ENCODE results near the gene ZCCHC14. TPM values are rescaled to one million over a fixed set of nuclear protein-coding genes. Genes with fewer than 3 reads are reported as not detected.
A peak's percentile ranks its signal among the peaks of the same experiment; 100 is the strongest.

Gene ZCCHC14
- total RNA-seq, 2 experiments from 2014 or later = 0.63 to 1.5 TPM

- H3K27ac Mint-ChIP-seq = no peak overlapping the region
- no peak for ATAC-seq
- DNase-seq = no peak
- no peaks in the 10 kb centered on the region for H3K4me1 Mint-ChIP-seq
- peaks cover 17% of the 10 kb centered on the region for H3K27me3 Mint-ChIP-seq
- H3K36me3 Mint-ChIP-seq = no peaks in the 10 kb centered on the region
- H3K9me3 Mint-ChIP-seq (ENCODE audit: low read depth) = no peaks in the 10 kb centered on the region
- no peak overlapping the region for H3K4me3 Mint-ChIP-seq
- CTCF ChIA-PET = no interaction called here
Observed at GRCh38 chr16:87443016-87443415, 49.8 kb downstream of the ZCCHC14 start.

DNA sequence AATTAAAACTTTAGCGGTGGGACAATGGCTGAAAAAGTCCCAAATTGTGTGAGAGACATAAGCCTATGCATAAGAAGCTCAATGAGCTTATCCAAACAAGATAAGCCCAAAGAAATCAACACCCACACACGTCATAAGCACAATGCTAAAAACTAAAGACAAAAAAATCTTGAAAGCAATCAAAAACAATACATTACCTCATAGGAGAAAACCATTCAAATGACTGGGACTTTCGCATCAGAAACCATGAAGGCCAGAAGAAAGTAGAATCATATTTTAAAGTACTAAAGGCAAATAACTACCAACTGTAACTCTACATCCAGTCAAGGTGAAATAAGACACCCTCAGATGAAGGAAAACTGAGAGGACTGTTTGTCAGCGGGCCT lies 50.2 kb downstream of the ZCCHC14 start:
- Mint-ChIP-seq H3K36me3 (no peaks in the 10 kb centered on the region), H3K4me1 (no peaks in the 10 kb centered on the region), H3K9me3 (ENCODE audit: low read depth) (no peaks in the 10 kb centered on the region), H3K4me3 (no peak overlapping the region), H3K27ac (no peak overlapping the region), H3K27me3 (peaks cover 21% of the 10 kb centered on the region)
- no peak for DNase-seq
- CTCF ChIA-PET = no interaction called here
- ATAC-seq = no peak

DNA sequence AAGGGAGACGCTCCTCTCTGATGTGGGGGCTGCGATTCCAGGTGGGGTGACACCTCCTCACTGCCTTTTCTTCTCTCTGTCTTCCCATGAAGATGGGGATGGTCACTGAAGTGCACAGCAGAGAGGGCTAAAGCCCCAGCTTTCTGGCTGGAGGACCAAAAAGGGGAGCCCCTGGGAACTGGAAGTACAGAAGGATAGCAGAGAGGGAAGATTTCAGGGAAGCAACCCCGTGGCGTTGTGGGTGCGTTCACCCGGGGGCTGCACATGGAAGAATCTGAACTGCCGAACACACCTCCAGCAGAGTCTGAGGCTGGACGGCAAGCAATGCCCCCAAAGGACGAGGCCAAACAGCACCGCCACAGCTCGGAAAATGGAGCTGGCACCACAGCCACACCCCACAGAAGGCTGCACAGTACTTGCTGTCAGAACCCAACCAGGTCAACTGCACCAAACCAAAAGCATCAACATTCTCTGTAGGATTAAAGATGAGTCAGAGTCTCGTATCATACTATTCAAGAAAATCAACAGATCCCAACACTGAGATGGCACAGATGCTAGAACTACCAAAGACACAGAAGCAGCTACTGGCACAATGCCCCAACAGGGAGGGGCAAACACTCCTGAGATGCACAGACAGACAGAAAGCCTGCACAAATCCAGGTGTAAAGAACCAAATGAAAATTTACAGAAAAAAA lies 50.8 kb downstream of the ZCCHC14 start:
- Mint-ChIP-seq H3K36me3 (no peaks in the 10 kb centered on the region), H3K27ac (no peak overlapping the region), H3K4me3 (no peak overlapping the region), H3K9me3 (ENCODE audit: low read depth) (no peaks in the 10 kb centered on the region), H3K4me1 (no peaks in the 10 kb centered on the region), H3K27me3 (peaks cover 24% of the 10 kb centered on the region)
- DNase-seq = no peak
- ATAC-seq = no peak
- CTCF ChIA-PET = no interaction called here

DNA sequence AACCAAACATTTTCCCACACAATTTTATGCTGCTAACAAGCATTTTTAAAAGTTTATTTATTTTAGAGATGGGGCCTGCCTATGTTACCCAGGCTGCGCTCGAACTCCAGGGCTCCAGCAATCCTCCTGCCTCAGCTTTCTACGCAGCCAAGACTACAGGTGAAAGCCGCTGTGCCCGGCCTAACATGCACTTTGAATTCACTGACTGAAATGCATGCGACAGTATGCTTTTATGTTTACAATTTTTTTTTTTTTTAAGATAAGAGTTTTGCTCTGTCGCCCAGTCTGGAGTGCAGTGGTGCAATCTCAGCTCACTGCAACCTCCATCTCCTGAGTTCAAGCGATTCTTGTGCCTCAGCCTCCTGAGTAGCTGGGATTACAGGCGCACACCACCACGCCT lies 52.9 kb downstream of the ZCCHC14 start:
- peaks cover 42% of the 10 kb centered on the region for H3K27me3 Mint-ChIP-seq
- no peaks in the 10 kb centered on the region for H3K9me3 Mint-ChIP-seq (ENCODE audit: low read depth)
- peaks cover 10% of the 10 kb centered on the region for H3K4me1 Mint-ChIP-seq
- DNase-seq (no peak), ATAC-seq (no peak)
- no peaks in the 10 kb centered on the region for H3K36me3 Mint-ChIP-seq
- H3K4me3 Mint-ChIP-seq = no peak overlapping the region
- H3K27ac Mint-ChIP-seq = no peak overlapping the region
- CTCF ChIA-PET = no interaction called here

DNA sequence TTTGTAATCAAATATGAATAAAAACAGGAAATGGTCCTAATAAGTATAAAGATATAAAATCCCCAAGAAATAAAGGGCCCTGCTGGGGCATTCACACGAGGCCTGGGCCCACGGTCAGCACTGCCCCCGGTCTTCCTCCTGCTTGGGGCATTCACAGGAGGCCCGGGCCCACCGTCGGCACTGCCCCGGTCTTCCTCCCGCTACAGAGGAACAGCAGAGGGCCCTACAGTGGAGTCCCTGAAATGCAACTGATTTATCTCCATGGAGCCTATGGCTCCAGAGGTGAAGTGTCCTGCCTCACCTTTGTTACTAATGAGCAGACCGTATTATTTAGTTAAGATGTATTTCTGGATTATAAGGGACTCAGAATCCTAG lies 54.2 kb downstream of the ZCCHC14 start:
- H3K27ac Mint-ChIP-seq = no peak overlapping the region
- no peak overlapping the region for H3K4me3 Mint-ChIP-seq
- DNase-seq (no peak), ATAC-seq (no peak)
- H3K4me1 Mint-ChIP-seq = peaks cover 10% of the 10 kb centered on the region
- peaks cover 53% of the 10 kb centered on the region for H3K27me3 Mint-ChIP-seq
- CTCF ChIA-PET = no interaction called here
- no peaks in the 10 kb centered on the region for H3K9me3 Mint-ChIP-seq (ENCODE audit: low read depth)
- H3K36me3 Mint-ChIP-seq = no peaks in the 10 kb centered on the region

GRCh38 chr16:87437911-87438610 lies 54.8 kb downstream of the ZCCHC14 start:
- H3K9me3 Mint-ChIP-seq (ENCODE audit: low read depth) = no peaks in the 10 kb centered on the region

GRCh38 chr16:87437327-87437726 lies 55.5 kb downstream of the ZCCHC14 start:
- Mint-ChIP-seq H3K27ac (no peak overlapping the region), H3K36me3 (no peaks in the 10 kb centered on the region), H3K4me1 (peaks cover 10% of the 10 kb centered on the region), H3K4me3 (no peak overlapping the region), H3K9me3 (ENCODE audit: low read depth) (no peaks in the 10 kb centered on the region), H3K27me3 (peaks cover 55% of the 10 kb centered on the region)
- ATAC-seq = no peak
- no peak for DNase-seq
- CTCF ChIA-PET = no interaction called here

More at GRCh38 chr16:87437911-87438610, 54.8 kb downstream of the ZCCHC14 start:
- Mint-ChIP-seq H3K27me3 (peaks cover 56% of the 10 kb centered on the region), H3K4me3 (no peak overlapping the region), H3K4me1 (peaks cover 10% of the 10 kb centered on the region), H3K36me3 (no peaks in the 10 kb centered on the region), H3K27ac (no peak overlapping the region)
- no peak for ATAC-seq
- CTCF ChIA-PET = no interaction called here
- DNase-seq = no peak

- H3K36me3 Mint-ChIP-seq = no peaks in the 10 kb centered on the region
- peaks cover 10% of the 10 kb centered on the region for H3K4me1 Mint-ChIP-seq
- no peaks in the 10 kb centered on the region for H3K9me3 Mint-ChIP-seq (ENCODE audit: low read depth)
- ATAC-seq (peak; percentile 61), DNase-seq (peak; percentile 47)
- CTCF ChIA-PET = interaction anchor here (1.2 kb wide), 1 partner anchor 200 kb away, joined by 3 read pairs; no protein-coding TSS in a partner anchor
- H3K27me3 Mint-ChIP-seq = peaks cover 51% of the 10 kb centered on the region
- no peak overlapping the region for H3K27ac Mint-ChIP-seq
- no peak overlapping the region for H3K4me3 Mint-ChIP-seq
Observed at GRCh38 chr16:87436225-87437172, 56.3 kb downstream of the ZCCHC14 start.

- ATAC-seq = no peak
- Mint-ChIP-seq H3K36me3 (no peaks in the 10 kb centered on the region), H3K4me1 (peaks cover 10% of the 10 kb centered on the region), H3K27ac (no peak overlapping the region), H3K9me3 (ENCODE audit: low read depth) (no peaks in the 10 kb centered on the region), H3K4me3 (no peak overlapping the region), H3K27me3 (peaks cover 48% of the 10 kb centered on the region)
- CTCF ChIA-PET = interaction anchor here (1.2 kb wide), 1 partner anchor 200 kb away, joined by 3 read pairs; no protein-coding TSS in a partner anchor
- no peak for DNase-seq
Observed at GRCh38 chr16:87435372-87436224, 57.2 kb downstream of the ZCCHC14 start.

DNA sequence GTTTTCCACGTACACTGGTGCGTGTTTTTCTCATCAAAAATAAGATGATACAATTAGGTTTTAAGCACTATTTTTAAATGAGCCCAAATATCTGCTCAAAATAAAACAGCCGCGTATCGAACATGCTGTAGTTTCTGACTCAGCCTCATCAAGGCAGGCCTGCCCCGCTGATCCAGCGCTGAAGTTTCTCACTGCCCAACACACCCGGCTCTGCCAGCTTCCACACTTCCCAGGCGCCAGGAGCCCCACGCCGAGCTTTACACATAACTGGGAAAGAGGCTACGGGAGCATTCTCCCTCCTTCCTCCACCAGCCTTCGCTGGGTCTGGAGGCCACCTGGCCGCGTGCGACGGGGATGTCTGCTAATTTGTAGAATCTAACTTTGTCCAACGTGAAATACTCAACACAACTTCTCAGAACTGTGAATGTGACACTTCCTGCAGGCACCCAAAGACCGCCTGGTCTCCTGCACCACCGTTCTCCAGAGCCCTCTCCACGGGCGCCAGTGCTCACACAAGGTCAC lies 58.6 kb downstream of the ZCCHC14 start:
- no peak for ATAC-seq
- H3K4me3 Mint-ChIP-seq = no peak overlapping the region
- CTCF ChIA-PET = no interaction called here

GRCh38 chr16:87432330-87432915 lies 60.4 kb downstream of the ZCCHC14 start:
- Mint-ChIP-seq H3K9me3 (ENCODE audit: low read depth) (no peaks in the 10 kb centered on the region), H3K27ac (no peak overlapping the region), H3K36me3 (no peaks in the 10 kb centered on the region), H3K27me3 (peaks cover 35% of the 10 kb centered on the region), H3K4me3 (no peak overlapping the region), H3K4me1 (peaks cover 12% of the 10 kb centered on the region)
- no peak for DNase-seq
- CTCF ChIA-PET = no interaction called here
- ATAC-seq = no peak

More for the DNA sequence above, 58.6 kb downstream of the ZCCHC14 start:
- Mint-ChIP-seq H3K9me3 (ENCODE audit: low read depth) (no peaks in the 10 kb centered on the region), H3K4me1 (peaks cover 10% of the 10 kb centered on the region), H3K27me3 (peaks cover 45% of the 10 kb centered on the region), H3K36me3 (no peaks in the 10 kb centered on the region), H3K27ac (no peak overlapping the region)
- DNase-seq = no peak

DNA sequence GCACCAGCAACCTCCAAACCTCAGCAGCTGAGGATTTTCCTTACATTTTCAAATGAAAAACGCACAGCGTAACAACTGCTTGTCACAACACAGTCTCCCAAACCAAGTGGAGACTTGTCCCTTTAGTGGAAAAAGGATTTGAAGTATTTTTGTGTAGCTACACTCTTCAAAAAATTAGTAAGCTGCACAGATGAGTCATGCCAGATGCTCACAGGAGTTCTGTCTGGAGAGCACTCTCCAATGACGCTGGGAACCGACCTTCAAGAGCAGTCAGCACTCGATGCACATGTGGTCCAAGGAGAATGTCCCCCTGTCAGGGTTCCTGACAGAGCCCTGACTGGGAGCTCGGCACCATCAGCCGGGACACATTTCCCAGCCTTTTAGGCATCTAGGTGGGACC lies 60.9 kb downstream of the ZCCHC14 start:
- H3K27me3 Mint-ChIP-seq = peaks cover 33% of the 10 kb centered on the region
- H3K27ac Mint-ChIP-seq = no peak overlapping the region
- H3K4me3 Mint-ChIP-seq = no peak overlapping the region
- H3K36me3 Mint-ChIP-seq = no peaks in the 10 kb centered on the region
- no peak for DNase-seq
- ATAC-seq = no peak
- CTCF ChIA-PET = no interaction called here
- H3K9me3 Mint-ChIP-seq (ENCODE audit: low read depth) = no peaks in the 10 kb centered on the region
- H3K4me1 Mint-ChIP-seq = peaks cover 12% of the 10 kb centered on the region
